Measurements from ENCODE around the gene KIF12.

DNA sequence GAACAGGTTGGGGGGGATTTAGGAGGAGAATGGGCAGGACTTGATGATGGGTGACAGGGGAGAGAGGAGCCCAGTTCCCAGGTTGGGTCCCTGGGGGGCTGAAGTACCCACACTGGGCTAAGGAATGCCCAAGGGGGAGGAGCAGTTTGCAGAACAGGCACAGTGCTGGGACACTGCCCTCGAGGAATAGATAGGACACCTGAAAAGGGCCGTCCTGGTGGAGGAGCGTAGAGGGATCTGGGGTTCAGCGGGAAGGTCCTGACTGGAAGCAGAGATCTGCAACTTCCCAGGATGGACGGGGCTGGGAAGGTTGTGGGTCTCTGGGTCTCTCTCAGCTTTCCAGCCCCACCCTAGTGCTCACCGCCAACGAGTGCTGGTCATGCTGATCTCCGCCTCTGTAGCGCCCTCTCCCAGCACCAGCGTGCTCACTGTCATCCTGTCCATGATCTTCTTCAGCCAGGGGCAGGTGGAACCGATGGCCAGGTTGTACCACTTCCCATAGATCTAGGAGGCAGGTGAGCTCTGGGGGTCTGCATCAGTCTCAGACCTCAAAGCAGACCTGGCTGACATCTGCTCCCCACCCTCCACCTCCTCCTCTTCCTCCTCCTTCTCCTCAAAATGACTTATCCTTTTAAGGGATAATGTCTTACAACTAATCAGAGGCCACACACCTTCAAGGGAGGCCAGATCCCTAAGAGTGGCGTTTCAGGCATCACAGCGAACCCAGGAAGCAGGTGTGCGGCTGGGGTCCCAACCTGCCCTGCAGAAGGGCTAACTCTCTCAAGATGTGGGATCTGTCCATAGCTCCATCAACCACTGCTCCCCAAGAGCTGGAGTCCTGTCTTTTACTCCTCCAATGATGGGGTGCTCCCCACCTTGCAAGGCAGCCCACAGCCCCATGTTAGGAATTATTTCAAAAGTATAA lies 22.6 kb downstream of the KIF12 start:
- TF ChIP-seq, protein P1, sequence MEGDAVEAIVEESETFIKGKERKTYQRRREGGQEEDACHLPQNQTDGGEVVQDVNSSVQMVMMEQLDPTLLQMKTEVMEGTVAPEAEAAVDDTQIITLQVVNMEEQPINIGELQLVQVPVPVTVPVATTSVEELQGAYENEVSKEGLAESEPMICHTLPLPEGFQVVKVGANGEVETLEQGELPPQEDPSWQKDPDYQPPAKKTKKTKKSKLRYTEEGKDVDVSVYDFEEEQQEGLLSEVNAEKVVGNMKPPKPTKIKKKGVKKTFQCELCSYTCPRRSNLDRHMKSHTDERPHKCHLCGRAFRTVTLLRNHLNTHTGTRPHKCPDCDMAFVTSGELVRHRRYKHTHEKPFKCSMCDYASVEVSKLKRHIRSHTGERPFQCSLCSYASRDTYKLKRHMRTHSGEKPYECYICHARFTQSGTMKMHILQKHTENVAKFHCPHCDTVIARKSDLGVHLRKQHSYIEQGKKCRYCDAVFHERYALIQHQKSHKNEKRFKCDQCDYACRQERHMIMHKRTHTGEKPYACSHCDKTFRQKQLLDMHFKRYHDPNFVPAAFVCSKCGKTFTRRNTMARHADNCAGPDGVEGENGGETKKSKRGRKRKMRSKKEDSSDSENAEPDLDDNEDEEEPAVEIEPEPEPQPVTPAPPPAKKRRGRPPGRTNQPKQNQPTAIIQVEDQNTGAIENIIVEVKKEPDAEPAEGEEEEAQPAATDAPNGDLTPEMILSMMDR (IDR thresholded peaks at IDR 0.05; ENCODE audit: insufficient read depth, low read depth, low read length), result no peak
- TF ChIP-seq EZH2 (IDR thresholded peaks at IDR 0.05; ENCODE audit: insufficient read depth, low read length), result no peak

Measured in astrocyte (in vitro differentiated cells and primary cell).